ENCODE measurements around the gene EHMT1.

DNA sequence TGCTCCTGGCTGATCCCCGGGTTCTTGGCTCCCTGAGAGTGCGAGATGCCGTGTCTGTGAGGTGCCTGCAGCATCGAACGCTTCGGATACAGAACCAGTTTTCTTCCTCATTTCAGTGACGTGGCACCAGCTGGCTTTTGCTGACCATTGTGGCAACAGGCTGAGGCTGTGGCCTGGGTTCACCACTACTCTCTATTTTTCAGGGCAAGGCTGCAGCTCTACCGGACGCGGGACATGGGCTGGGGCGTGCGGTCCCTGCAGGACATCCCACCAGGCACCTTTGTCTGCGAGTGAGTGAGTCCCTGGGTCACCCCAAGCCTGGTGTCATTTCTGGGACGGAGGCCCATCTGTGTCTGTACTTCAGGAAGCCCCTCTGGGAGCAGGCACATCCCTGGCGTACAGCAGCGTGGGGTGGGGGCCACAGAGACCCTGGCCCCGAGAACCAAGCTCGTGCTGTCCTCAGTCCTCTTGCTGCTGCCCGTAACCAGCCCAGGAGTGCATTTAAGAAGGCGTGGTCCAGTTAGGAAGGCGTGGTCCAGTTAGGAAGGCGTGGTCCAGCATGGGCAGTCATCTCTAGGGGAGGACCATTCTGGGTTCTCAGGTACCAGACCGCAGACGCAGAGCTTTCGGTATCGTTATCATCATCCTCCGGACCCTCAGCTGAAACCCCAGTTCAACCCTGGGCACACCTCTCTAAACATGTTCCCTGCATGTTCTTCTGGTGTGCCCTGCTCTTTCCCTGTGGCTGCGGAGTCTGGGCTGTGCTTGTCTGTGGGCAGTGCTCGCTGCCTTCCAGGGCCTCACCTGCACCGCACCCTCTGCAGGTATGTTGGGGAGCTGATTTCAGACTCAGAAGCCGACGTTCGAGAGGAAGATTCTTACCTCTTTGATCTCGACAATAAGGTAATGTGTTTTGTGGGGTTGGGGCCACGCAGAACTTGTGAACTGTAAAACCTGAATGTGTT lies 198.7 kb downstream of the EHMT1 start:
- TF ChIP-seq, protein P1, sequence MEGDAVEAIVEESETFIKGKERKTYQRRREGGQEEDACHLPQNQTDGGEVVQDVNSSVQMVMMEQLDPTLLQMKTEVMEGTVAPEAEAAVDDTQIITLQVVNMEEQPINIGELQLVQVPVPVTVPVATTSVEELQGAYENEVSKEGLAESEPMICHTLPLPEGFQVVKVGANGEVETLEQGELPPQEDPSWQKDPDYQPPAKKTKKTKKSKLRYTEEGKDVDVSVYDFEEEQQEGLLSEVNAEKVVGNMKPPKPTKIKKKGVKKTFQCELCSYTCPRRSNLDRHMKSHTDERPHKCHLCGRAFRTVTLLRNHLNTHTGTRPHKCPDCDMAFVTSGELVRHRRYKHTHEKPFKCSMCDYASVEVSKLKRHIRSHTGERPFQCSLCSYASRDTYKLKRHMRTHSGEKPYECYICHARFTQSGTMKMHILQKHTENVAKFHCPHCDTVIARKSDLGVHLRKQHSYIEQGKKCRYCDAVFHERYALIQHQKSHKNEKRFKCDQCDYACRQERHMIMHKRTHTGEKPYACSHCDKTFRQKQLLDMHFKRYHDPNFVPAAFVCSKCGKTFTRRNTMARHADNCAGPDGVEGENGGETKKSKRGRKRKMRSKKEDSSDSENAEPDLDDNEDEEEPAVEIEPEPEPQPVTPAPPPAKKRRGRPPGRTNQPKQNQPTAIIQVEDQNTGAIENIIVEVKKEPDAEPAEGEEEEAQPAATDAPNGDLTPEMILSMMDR (conservative IDR thresholded peaks at IDR 0.05; ENCODE audit: low read length): no peak
- TF ChIP-seq EZH2phosphoT487 (IDR thresholded peaks at IDR 0.05; ENCODE audit: borderline replicate concordance, low read depth, low read length): no peak
